AG09309 (cell line): ENCODE data around the gene IGFBP2.

ENCODE experiments used
- DNase-seq: peaks from one replicate; pipeline ENCODE4 v3.0.0-alpha.2; 2010; ENCODE audit warnings: low read depth
- H3K4me3 ChIP-seq: 2 replicates; pipeline ENCODE4 v1.5.1; 2011; ENCODE audit warnings: mild to moderate bottlenecking, low read depth, low read length, moderate library complexity; ENCODE audit not compliant: control insufficient read depth
- TF ChIP-seq, protein P1 (sequence below): IDR thresholded peaks from 2 replicates; pipeline ENCODE4 v1.5.1; 2011; ENCODE audit warnings: mild to moderate bottlenecking, low read depth, low read length, inconsistent platforms; ENCODE audit not compliant: insufficient read depth, control insufficient read depth; ENCODE audit errors: missing control alignments

Gene IGFBP2, protein sequence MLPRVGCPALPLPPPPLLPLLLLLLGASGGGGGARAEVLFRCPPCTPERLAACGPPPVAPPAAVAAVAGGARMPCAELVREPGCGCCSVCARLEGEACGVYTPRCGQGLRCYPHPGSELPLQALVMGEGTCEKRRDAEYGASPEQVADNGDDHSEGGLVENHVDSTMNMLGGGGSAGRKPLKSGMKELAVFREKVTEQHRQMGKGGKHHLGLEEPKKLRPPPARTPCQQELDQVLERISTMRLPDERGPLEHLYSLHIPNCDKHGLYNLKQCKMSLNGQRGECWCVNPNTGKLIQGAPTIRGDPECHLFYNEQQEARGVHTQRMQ

DNA sequence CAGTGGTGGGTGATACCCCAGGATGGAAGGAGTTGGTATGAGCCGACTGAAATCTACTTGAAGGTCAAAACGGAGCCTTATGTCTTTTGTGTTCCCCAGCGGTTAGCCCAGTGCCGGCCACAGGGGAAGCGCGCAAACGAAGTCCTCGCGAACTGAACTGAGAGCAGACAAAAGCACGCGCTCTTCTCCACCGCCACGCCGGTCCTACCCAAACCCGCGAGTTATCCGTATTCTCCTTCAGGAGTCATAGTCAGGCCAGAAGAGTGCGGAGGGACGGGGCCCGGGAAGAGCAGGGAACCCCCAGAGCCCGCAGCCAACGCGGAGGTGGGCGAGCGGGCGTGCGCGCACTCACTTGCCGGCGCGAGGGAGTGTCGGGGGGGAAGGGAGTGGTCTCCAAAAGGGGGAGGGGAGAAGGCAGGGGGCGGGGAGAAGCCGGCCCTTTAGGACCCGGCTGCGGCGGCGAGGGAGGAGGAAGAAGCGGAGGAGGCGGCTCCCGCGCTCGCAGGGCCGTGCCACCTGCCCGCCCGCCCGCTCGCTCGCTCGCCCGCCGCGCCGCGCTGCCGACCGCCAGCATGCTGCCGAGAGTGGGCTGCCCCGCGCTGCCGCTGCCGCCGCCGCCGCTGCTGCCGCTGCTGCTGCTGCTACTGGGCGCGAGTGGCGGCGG, at the start of gene IGFBP2:
IGFBP2 (plus strand) TSS at position 469 of the 664 bp plus-strand sequence; CDS start at position 573, 104 bp downstream.
- DNase-seq, result no peak
- TF ChIP-seq, protein P1, sequence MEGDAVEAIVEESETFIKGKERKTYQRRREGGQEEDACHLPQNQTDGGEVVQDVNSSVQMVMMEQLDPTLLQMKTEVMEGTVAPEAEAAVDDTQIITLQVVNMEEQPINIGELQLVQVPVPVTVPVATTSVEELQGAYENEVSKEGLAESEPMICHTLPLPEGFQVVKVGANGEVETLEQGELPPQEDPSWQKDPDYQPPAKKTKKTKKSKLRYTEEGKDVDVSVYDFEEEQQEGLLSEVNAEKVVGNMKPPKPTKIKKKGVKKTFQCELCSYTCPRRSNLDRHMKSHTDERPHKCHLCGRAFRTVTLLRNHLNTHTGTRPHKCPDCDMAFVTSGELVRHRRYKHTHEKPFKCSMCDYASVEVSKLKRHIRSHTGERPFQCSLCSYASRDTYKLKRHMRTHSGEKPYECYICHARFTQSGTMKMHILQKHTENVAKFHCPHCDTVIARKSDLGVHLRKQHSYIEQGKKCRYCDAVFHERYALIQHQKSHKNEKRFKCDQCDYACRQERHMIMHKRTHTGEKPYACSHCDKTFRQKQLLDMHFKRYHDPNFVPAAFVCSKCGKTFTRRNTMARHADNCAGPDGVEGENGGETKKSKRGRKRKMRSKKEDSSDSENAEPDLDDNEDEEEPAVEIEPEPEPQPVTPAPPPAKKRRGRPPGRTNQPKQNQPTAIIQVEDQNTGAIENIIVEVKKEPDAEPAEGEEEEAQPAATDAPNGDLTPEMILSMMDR, result no peak
- H3K4me3 ChIP-seq, result peak within 1 kb of the TSS; percentile 42

DNA sequence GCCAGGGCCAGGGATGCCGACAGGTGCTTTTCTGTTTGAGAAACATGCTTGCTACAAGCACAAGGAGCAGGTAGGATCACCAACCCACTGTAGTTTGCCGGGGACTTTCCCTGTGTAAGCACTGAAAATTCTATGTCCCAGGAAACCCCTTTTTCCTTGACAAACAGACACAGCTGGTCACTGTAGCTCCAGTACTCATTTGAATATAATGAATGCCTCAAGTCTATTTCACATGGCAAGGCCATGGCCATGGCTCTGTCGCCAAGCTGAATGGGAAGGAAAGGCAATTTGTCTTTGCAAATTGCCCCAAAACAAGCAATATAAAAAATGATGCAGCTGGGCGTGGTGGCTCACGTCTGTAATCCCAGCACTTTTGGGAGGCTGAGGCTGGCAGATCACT, 49.6 kb upstream of the IGFBP2 start:
- no peak for DNase-seq
- no peak overlapping the region for H3K4me3 ChIP-seq
- TF ChIP-seq, protein P1, result no peak

DNA sequence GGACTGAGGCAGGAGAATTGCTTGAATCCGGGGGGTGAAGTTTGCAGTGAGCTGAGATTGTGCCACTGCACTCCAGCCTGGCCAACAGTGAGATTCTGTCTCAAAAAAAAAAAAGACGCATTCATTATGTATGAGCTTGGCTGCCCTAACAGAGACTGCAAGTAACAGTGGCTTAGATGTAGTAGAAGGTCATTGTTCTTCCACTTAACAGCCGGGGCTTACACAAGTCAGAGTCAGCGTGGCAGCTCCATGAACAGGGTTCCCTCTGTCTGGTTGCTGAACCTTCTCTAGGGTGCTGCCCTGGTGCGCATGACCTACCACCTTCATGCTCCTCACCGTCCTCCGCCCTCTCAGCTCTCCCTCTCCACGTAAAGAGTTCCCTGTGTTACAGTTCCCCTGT, 49.1 kb upstream of the IGFBP2 start:
- no peak for DNase-seq
- TF ChIP-seq, protein P1, result no peak
- H3K4me3 ChIP-seq, result no peak overlapping the region

DNA sequence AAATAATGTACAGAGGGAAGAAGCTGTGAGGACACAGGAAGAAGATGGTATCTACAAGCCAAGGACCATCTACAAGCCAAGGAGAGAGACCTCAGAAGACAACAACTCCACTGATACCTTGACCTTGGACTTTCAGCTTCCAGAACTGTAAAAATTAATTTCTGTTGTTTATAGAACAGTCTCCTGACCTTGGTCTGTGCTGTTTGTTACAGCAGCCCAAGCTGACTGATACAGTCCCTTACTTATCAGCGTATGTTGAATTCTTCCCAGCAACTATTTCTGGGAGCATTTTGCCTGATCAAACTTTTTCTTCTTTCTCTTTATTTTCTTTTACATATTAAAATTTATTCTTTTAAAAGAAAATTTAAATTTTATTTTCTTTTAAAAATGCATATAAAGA, 47.8 kb upstream of the IGFBP2 start:
- DNase-seq, result no peak

DNA sequence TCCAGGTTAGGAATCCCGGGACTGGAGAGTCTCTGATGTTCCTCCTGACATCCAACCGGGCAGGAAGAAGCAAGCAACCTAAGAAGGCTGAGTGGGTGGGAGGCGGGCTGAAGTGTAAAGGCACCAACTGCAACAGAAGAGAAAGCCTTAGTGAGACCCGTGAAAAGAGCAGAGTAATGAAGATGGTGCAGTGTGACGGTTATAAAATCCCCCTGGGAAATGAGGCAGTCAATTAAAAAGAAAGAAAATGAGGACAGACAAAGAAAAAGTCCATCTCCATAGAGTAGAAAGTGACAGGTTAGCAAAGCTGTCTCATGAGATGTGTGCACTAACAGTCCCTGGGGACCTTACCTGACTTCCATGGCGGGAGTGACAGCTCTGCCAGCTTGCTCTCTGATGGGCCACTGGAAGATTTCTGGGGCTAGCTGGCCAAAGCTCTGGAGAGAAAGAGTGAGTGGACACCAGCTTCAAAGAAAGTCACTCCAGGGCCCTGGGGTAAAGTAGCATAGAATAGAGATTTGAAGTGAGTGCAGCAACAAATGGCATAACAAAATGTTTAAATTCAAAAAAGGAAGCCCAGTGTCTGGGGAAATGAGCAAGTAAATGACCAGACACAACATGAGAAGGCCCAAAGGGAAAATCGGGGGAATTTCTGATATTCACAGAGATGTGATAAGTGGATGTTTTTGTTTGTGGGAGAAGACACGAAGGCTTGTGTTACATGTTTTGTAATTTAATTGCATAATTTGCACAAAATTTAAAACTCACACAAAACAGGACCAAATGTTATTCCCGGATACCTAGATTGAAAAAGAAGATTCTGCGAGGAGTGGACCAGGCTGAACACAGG, 44.1 kb upstream of the IGFBP2 start:
- TF ChIP-seq, protein P1, result no peak
- DNase-seq, result no peak
- no peak overlapping the region for H3K4me3 ChIP-seq

More for the DNA sequence above, 47.8 kb upstream of the IGFBP2 start:
- TF ChIP-seq, protein P1, result no peak
- no peak overlapping the region for H3K4me3 ChIP-seq

DNA sequence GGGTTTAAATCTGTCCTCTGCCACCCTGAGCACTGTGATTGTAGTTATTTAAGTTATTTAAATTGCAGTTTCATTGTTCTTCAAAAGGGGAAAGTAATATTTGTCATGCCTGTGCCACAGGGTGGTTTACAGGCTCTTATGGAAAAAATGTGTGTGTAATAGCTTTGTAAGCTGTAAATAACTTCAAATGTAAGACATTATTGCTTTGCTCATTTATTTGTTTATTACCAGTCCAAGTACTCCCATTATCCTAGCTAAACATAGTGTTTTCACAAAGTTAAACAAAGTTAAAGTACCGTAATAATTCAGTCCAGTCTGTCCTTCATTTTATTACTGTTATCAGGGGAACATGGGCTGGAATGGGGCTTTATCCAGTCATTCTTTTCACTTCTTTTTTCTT, 43.4 kb upstream of the IGFBP2 start:
- no peak overlapping the region for H3K4me3 ChIP-seq
- TF ChIP-seq, protein P1, result no peak
- no peak for DNase-seq
